NCI-H2196 treated with DMSO at 0.1 percent for 48 hours (cell line): Measurements from ENCODE around the gene RNF166.

Experiments used
- DNase-seq: peaks from one replicate; lab custom pipeline; 2025; ENCODE audit not compliant: unreplicated experiment; lab: John Stamatoyannopoulos, UW

RNF166 gene

GRCh38 chr16:88655053-88655732, 51.0 kb downstream of the RNF166 start:
- no peak for DNase-seq

DNA sequence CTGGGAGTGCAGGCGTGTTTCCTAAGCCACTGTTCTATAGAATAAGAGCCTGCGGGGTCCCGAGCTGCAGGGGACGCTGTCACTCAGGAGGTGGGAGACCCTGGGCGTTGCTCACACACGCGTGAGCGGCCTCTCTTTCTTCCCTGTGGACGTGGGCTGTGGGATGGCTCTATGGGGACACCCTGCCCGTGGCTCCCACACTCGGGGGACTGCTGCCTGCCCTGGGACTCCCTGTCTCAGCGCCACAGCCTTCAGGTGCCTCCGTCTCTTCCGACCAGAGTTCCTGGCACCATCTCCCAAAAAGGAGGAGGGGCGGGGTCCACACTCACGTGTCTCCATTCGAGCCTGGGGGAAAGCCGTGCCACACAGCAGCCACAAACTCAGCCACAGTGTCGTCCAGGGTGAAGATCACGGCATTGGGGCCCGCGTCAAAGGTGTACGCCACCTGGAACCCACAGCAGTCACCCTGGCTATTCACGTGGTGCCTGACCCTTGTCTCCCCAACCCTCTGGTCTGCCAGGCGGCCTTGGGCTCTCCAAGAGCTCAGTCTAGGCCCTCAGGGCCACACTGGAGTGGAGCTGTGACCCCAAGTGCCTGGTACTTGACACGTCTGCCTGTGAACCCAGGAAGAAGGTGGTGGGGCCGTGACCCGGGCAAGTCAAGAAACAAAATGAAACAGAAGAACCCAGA, 51.7 kb downstream of the RNF166 start:
- DNase-seq: no peak

GRCh38 chr16:88653596-88654362, 52.4 kb downstream of the RNF166 start:
- no peak for DNase-seq

- no peak for DNase-seq
Measured at GRCh38 chr16:88653101-88653500, 53.1 kb downstream of the RNF166 start.

GRCh38 chr16:88652762-88653063, 53.5 kb downstream of the RNF166 start:
- DNase-seq: no peak

- no peak for DNase-seq
Measured at GRCh38 chr16:88651989-88652761, 54.0 kb downstream of the RNF166 start.

- DNase-seq: no peak
Measured at GRCh38 chr16:88651276-88651988, 54.8 kb downstream of the RNF166 start.

GRCh38 chr16:88650749-88651275, 55.4 kb downstream of the RNF166 start, which contains the start of gene CYBA:
CYBA (minus strand) TSS chr16:88651053; CDS start chr16:88651013, 40 bp downstream.
- DNase-seq: no peak

GRCh38 chr16:88649924-88650748, 56.1 kb downstream of the RNF166 start:
- DNase-seq: no peak

GRCh38 chr16:88649195-88649923, 56.8 kb downstream of the RNF166 start:
- no peak for DNase-seq

- no peak for DNase-seq
Measured at GRCh38 chr16:88647178-88648070, 58.8 kb downstream of the RNF166 start.
